Activated T-cell treated with anti-CD3 and anti-CD28 coated beads for 4 hours (primary cell): ENCODE data around the gene CHST13.
"Not testable (repeated sequence)": the region's sequence is repeated elsewhere in the genome, so short reads cannot be mapped to it uniquely, and the experiment has no call there.

Source experiments
- DNase-seq: peaks from one replicate; pipeline ENCODE4 v3.0.0-alpha.2; 2020

Gene CHST13

GRCh38 chr3:126527455-126528211 is 3.7 kb downstream of the CHST13 start:
- DNase-seq: no peak

DNA sequence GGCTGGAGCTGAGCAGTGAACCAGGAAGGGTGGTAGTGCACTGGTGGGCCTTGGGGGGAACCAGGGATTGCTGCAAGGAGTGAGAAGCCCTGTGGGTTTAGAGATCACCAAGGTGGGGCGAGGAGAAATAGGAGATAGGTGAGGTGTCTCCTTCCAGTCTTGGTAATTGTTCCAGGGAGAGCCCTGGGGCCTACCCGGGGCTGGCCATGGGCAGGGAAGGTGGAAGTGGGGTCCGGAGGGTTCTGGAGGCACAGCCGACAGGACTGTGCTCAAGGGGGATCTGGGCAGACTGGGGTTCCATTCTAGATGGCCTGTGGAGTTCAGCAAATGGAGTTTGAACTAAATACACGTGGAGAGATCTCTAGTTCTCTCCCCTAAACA is 4.5 kb downstream of the CHST13 start:
- DNase-seq: no peak

DNA sequence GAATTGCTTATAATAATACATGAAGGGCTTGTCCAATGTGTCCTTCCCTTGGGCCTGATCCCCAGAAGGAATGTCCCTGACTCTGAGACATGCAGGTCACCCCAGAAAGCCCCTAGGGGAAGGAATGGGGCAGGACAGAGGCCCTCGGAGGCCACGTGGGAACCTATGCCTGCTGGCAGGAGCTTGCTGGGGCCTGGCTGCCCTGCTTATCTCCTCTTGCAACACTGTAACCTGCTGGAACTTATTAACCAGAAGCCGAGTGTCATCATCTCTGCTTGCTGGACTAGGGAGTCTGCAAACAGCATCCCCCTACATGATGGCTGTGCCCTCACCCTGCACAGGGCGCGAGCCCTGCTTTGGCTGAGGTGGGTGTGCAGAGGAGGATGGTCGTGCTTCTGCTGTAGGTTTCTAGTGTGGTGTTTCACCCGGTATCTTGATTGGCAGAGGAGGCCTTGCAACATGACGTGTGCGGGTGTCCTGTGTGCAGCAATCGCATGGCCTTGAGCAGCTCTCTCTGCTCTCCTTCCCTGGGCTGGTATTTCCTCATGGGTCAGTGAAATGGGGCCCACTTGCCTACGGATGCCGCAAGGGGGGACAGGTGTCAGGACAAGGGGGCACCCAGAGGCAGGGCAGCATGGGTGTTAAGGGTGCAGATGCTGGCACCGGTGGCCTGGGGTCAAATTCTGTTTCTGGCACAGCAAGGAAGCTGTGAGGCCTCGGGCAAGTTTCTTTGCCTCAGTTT is 5.0 kb downstream of the CHST13 start:
- DNase-seq: no peak

- no peak for DNase-seq
Observed at GRCh38 chr3:126529585-126530170, 5.7 kb downstream of the CHST13 start.

DNA sequence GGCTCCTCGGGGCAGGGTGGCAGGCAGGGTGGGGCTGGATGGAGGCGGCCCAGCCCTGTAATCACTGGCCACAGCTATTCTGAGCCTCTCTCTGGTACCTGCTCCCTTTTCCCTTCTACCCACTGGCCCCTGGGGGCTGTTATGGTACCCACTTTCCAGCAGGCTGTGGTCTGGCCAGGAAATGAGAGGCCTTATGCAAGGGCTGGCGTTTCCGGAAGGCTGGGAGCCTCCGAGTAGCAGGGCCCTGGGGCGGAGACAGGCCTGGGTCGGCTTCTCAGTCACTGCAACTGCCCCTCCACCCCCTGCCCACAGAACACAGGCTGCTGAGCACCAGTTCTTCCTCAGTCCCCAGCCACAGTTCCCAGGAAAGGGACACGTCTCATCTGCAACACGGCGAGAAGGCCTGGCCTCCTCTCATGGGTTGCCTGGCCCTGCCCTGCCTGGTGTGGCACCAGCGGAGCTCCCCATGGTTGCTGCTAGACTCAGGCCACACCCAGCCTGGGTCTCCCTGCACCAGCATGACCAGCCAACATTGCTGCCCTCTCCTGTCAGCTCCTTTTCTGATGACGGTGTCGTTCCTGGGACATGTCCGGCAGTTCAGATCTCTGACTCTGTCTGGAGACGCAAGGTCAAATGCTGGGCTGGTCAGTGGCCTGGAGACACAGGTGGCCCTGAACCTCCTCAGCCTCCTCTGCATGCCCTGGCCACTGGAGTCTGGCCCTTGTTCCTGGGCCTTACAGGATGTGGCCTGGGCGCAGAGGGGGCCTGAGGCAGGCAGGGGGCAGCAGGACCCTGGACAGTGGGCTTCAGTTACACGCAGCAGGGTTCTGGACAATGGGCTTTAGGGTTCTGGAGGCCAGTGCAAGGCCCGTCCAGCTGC is 6.5 kb downstream of the CHST13 start:
- DNase-seq: no peak

- no peak for DNase-seq
Observed at GRCh38 chr3:126531051-126531330, 7.0 kb downstream of the CHST13 start.

DNA sequence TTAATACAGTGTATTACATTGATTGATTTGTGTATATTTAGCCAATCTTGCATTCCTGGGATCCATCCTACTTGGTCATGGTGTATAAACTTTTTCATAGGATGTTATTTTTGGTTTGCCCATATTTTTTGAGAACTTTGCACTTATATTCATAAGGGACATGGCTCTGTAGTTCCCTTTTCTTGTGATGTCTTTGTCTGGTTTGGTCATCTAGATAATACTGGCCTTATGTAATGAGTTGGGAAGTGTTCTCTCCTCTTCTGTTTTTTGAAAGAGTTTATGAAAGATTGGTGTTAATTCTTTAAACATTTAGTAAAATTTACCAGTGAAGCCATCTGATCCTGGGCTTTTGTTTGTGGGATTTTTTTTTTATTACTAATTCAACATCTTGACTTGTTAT is 9.6 kb downstream of the CHST13 start:
- DNase-seq: no peak

GRCh38 chr3:126534716-126535115 is 10.8 kb downstream of the CHST13 start:
- not testable (repeated sequence) for DNase-seq

- DNase-seq: no peak
Observed at GRCh38 chr3:126535636-126536035, 11.7 kb downstream of the CHST13 start.

DNA sequence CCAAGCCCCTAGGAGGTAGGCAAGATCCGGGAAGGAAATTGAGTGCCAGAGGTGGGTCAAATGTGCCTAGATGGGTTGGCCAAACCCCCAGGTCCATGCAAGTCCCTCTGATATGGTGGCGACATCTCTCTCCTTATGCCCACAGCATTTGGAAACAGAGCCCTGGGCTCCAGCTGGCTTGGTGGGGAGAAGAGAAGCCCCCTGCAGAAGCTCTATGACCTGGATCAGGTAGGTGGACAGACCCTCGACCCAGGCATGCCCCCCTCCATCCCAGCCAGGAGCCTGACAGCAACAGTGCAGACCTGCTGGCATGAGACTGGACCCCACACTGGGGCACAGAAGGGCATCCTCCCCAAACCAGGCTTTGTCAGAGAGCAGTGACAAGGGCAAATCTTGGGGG is 12.2 kb downstream of the CHST13 start:
- no peak for DNase-seq

DNA sequence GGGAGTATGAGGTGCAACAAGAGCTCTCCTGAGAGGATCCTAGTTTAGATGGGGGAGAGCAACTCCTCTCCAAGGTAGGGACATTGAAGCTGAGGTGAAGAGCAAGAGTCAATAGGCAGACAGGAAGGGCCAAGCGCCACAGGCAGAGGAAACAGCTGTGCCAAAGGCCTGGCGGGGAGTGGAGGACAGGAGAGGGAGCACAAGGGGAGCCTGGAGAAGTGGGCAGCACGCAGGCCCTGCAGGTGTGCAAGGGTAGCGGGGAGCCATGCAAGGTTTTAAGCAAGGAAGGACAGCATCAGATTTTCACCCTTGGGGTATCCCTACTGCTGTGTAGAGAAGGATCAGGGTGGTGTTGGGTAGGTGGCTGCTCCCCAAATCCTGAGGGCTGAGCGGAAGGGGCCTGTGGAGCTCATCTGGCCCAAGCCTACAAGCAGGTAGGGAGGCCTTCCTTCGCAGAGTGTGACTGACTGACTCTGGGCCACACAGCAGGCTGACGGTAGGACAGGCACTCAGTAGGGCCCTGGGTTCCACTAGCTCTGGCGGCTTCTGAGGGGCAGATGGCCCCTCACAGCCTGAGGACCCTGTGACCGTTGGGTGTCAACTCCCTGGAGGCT is 13.3 kb downstream of the CHST13 start:
- DNase-seq: no peak

GRCh38 chr3:126537730-126538281 is 13.9 kb downstream of the CHST13 start:
- no peak for DNase-seq

GRCh38 chr3:126538316-126538715 is 14.4 kb downstream of the CHST13 start:
- no peak for DNase-seq

- DNase-seq: no peak
Observed at GRCh38 chr3:126538966-126539365, 15.0 kb downstream of the CHST13 start.

DNA sequence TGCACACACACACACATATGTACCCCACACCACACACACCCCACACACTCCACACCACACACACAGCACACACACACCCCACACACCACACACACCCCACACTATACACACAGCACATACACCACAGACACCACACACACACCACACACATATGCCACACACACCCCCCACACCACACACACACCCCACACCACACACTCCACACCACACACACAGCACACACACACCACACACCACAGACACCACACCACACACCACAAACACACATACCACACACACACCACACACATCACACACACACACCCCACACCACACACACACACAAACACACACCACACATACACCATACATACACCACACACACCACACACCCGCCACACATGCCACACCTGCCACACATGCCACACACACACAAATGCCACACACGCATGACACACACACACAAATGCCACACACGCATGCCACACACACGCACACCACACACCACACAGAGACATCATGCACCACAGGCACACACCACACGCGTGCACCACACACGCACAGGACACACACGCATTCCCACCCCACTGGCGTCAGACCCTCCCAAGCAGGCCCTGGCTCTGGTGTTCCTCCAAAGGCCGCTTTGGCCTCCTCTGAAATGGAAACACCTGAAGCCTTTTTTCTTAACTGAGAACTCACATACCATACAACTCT is 15.7 kb downstream of the CHST13 start:
- DNase-seq: no peak

DNA sequence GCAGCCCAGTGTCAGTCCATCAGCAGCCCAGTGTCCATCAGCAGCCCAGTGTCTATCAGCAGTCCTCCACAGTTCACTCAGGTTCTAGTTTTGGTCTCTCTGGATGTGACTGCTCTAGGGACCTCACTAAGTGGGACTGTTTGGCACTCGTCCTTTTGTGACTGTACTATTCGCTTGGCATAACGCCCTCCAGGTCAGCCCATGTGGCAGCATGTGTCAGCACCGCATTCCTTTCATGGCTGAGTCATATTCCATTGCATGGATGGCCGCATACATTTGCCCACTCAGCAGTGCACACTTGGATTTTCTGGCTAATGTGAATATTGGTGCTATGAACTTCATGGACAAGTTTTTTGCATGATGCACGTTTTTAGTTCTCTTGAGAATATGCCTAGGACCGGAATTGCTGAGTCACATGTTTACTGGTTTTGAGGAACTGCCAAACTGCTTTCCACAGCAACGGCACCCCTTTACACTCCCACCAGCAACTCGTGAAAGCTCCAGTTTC is 16.4 kb downstream of the CHST13 start:
- no peak for DNase-seq

- no peak for DNase-seq
Observed at GRCh38 chr3:126540951-126541627, 17.1 kb downstream of the CHST13 start.

DNA sequence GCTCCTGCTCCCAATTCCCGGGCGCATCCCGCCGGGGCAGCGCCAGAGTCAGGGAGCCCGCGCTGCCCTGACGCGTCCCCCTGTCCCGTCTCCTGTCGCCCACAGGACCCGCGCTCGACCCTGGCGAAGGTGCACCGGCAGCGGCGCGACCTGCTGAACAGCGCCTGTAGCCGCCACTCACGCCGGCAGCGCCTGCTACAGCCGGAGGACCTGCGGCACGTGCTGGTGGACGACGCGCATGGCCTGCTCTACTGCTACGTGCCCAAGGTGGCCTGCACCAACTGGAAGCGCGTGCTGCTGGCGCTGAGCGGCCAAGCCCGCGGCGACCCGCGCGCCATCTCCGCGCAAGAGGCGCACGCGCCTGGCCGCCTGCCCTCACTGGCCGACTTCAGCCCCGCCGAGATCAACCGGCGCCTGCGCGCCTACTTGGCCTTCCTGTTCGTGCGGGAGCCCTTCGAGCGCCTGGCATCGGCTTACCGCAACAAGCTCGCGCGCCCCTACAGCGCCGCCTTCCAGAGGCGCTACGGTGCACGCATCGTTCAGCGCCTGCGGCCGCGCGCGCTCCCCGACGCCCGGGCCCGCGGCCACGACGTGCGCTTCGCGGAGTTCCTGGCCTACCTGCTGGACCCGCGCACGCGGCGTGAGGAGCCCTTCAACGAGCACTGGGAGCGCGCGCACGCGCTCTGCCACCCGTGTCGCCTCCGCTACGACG is 17.8 kb downstream of the CHST13 start:
- no peak for DNase-seq

DNA sequence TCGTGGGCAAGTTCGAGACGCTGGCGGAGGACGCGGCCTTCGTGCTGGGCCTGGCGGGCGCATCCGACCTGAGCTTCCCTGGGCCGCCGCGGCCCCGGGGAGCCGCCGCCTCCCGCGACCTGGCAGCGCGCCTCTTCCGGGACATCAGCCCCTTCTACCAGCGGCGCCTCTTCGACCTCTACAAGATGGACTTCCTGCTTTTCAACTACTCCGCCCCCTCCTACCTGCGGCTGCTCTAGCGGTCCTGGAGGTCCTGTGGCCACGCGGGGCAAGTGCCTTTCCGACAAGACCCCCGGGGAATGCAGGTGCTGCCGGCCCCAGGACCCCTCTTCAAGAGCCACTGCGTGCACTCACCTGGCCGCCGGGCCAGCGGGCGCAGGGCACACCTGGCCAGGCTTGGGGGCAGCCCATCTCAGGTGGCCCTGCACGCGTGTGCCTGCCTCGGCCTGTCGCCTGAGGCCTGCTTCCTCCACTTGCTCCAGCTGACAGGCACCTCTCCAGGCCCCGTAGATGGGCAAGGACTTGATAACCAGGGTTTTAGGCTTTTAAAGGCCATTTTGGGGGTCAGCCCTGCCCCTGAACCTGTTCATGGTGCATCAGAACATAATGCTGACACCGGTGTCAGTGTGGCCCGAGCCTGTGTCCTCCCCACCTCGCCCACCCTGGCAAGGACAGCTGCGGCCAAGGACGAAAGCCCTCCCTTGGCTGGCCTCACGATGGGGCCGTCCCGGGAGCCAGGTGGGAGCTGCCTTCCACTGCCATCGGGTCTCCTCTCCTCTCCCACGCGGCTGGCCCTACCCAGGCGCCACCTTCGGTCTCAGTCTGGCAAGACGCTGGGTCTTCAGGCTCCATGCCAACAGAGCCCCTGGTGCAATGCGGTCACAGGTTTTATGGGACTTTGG is 18.6 kb downstream of the CHST13 start:
- no peak for DNase-seq
